ENCODE results near the gene CD302.
"Not testable (repeated sequence)": the region's sequence is repeated elsewhere in the genome, so short reads cannot be mapped to it uniquely, and the experiment has no call there.

The CD302 gene

GRCh38 chr2:159788253-159788652, 9.8 kb downstream of the CD302 start:
- TF ChIP-seq, protein P1, sequence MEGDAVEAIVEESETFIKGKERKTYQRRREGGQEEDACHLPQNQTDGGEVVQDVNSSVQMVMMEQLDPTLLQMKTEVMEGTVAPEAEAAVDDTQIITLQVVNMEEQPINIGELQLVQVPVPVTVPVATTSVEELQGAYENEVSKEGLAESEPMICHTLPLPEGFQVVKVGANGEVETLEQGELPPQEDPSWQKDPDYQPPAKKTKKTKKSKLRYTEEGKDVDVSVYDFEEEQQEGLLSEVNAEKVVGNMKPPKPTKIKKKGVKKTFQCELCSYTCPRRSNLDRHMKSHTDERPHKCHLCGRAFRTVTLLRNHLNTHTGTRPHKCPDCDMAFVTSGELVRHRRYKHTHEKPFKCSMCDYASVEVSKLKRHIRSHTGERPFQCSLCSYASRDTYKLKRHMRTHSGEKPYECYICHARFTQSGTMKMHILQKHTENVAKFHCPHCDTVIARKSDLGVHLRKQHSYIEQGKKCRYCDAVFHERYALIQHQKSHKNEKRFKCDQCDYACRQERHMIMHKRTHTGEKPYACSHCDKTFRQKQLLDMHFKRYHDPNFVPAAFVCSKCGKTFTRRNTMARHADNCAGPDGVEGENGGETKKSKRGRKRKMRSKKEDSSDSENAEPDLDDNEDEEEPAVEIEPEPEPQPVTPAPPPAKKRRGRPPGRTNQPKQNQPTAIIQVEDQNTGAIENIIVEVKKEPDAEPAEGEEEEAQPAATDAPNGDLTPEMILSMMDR (IDR thresholded peaks at IDR 0.05; ENCODE audit: control extremely low read depth, extremely low read depth, low read depth, missing control alignments), result no peak
- DNase-seq (ENCODE audit: extremely low spot score), result no peak
- CTCF ChIA-PET, result no interaction called here
- POLR2A ChIA-PET, result no interaction called here

DNA sequence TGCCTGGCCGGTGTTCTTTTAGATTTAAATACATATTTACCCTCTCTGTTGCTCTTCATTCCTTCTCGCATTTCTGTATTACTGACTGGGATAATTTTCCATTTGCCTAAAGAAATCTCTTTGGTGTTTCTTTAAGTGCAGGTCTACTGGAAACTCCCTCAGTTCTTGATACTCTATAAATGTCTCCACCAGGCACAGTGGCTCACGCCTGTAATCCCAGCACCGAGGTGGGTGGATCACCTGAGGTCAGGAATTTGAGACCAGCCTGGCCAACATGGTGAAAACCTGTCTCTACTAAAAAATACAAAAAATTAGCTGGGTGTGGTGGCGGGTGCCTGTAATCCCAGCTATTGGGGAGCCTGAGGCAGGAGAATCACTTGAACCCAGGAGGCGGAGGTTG, 10.4 kb downstream of the CD302 start:
- POLR2A ChIA-PET; CTCF ChIA-PET; DNase-seq (ENCODE audit: extremely low spot score): not testable (repeated sequence)

- ChIA-PET POLR2A (no interaction called here), CTCF (no interaction called here)
- TF ChIP-seq, protein P1 (IDR thresholded peaks at IDR 0.05; ENCODE audit: control extremely low read depth, extremely low read depth, low read depth, missing control alignments), result no peak
- DNase-seq (ENCODE audit: extremely low spot score), result no peak
Observed at GRCh38 chr2:159786938-159787337, 11.1 kb downstream of the CD302 start.

DNA sequence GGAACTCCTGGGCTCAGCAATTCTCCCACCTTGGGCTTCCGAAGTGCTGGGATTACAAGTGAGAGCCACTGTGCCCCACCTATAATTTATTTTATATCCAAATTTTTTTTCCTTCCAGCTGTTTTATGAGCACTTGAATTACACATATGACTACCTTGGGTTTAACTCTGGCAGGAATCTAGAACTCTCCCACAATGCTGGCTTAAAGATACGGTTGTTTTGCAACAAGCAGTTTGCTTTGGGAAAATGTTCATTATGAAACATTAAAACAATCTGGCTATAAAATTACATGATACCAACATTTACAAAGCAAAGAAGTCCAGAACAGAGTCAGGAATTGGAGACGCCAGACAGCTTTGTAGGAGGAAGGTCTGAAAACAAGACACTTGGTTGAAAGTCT, 12.8 kb downstream of the CD302 start:
- POLR2A ChIA-PET, result interaction anchor here (0.7 kb wide), 1 partner anchor 10 kb away, joined by 4 read pairs; no protein-coding TSS in a partner anchor
- TF ChIP-seq, protein P1 (IDR thresholded peaks at IDR 0.05; ENCODE audit: control extremely low read depth, extremely low read depth, low read depth, missing control alignments), result no peak
- no peak for DNase-seq (ENCODE audit: extremely low spot score)
- CTCF ChIA-PET, result interaction anchor here (1.2 kb wide), 2 partner anchors 15 to 26 kb away, joined by 3 to 6 read pairs; no protein-coding TSS in a partner anchor

DNA sequence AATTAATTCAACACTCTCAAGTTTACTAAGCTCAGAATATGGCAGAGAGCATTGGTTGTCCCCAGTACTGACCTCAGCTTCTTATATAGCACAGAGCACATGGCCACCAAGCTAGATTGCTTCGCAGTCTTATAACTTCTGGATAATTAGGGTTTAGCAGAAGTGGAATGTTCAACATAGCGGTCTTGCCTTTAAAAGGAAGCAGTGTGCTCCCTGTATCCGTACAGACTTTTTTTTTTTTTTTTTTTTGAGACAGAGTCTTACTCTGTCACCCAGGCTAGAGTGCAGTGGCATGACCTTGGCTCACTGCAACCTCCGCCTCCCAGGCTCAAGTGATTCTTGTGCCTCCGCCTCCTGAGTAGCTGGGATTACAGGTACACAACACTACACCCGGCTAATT, 13.3 kb downstream of the CD302 start:
- POLR2A ChIA-PET, result interaction anchor here (0.7 kb wide), 1 partner anchor 11 kb away, joined by 4 read pairs; no protein-coding TSS in a partner anchor
- CTCF ChIA-PET, result interaction anchor here (1.2 kb wide), 2 partner anchors 14 to 26 kb away, joined by 3 to 6 read pairs; no protein-coding TSS in a partner anchor
- DNase-seq (ENCODE audit: extremely low spot score), result not testable (repeated sequence)

- no peak for DNase-seq (ENCODE audit: extremely low spot score)
- POLR2A ChIA-PET, result no interaction called here
- TF ChIP-seq, protein P1 (IDR thresholded peaks at IDR 0.05; ENCODE audit: control extremely low read depth, extremely low read depth, low read depth, missing control alignments), result no peak
- CTCF ChIA-PET, result no interaction called here
Observed at GRCh38 chr2:159783556-159783955, 14.5 kb downstream of the CD302 start.

DNA sequence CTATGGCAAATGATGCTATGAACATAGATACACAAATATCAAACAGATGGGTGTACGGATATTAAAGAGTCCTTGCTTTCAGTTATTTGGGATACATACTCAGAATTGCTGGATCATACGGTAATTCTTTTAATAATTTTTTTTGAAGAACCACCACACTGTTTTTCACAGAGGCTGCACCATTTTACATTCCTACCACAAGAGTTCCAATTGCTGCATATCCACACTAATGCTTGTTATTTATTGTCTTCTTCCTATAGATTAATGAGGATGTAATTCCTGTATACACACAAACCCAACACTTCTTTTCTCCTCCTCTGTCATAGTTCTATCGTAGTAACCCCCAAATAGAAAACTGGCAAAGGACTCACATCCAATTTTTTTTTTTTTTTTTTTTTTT, 21.7 kb downstream of the CD302 start:
- POLR2A ChIA-PET, result no interaction called here
- TF ChIP-seq, protein P1 (IDR thresholded peaks at IDR 0.05; ENCODE audit: control extremely low read depth, extremely low read depth, low read depth, missing control alignments), result no peak
- DNase-seq (ENCODE audit: extremely low spot score), result no peak
- CTCF ChIA-PET, result no interaction called here

GRCh38 chr2:159775021-159775420, 23.0 kb downstream of the CD302 start:
- CTCF ChIA-PET, result interaction anchor here (1.3 kb wide), 1 partner anchor 16 kb away, joined by 5 read pairs; no protein-coding TSS in a partner anchor

More at GRCh38 chr2:159775021-159775420, 23.0 kb downstream of the CD302 start:
- DNase-seq (ENCODE audit: extremely low spot score), result no peak
- TF ChIP-seq, protein P1 (IDR thresholded peaks at IDR 0.05; ENCODE audit: control extremely low read depth, extremely low read depth, low read depth, missing control alignments), result no peak
- POLR2A ChIA-PET, result no interaction called here
